Lung (tissue), 12 donors: Measurements from ENCODE around the gene CYTH1. TPM values are rescaled to one million over a fixed set of nuclear protein-coding genes. Genes with fewer than 3 reads are reported as not detected.

Source experiments
- ATAC-seq: fragments of 200-7000 bp; cut with Tn5 transposase; one replicate; pipeline ENCODE4 v1.9.1; 2020; ENCODE audit warnings: moderate number of reproducible peaks; ENCODE audit not compliant: insufficient read depth, low FRiP score
- DNase-seq, 3 donors: peaks; one replicate each; pipeline ENCODE4 v3.0.0-alpha.2; 2013 to 2017
- H3K27ac ChIP-seq, 2 donors: one replicate each; pipeline ENCODE4 v1.5.1; 2013; ENCODE audit warnings: mild to moderate bottlenecking in 2 of 2, moderate library complexity in 2 of 2, control low read depth in 1 of 2, inconsistent platforms in 1 of 2, low read depth in 1 of 2, low read length in 1 of 2
- H3K27me3 ChIP-seq, 3 donors: one replicate each; pipeline ENCODE4 v1.5.1; 2013; ENCODE audit warnings: low read length in 2 of 3; ENCODE audit not compliant: control insufficient read depth in 3 of 3, insufficient read depth in 3 of 3
- H3K36me3 ChIP-seq, 4 donors: one replicate each; pipeline ENCODE4 v1.5.1; 2013; ENCODE audit warnings: low read length in 4 of 4, mild to moderate bottlenecking in 1 of 4, moderate library complexity in 1 of 4; ENCODE audit not compliant: control insufficient read depth in 4 of 4, insufficient read depth in 4 of 4
- H3K4me1 ChIP-seq, 5 donors: one replicate each; pipeline ENCODE4 v1.5.1; 2013; ENCODE audit warnings: low read length in 5 of 5, mild to moderate bottlenecking in 2 of 5, moderate library complexity in 1 of 5; ENCODE audit not compliant: control insufficient read depth in 5 of 5, insufficient read depth in 5 of 5
- H3K4me3 ChIP-seq: one replicate; pipeline ENCODE4 v1.5.1; 2013; ENCODE audit warnings: mild to moderate bottlenecking, control low read depth, moderate library complexity
- H3K9ac ChIP-seq, 2 donors: one replicate each; pipeline ENCODE4 v1.5.1; 2013; ENCODE audit warnings: low read length in 2 of 2, control low read depth in 1 of 2; ENCODE audit not compliant: insufficient read depth in 1 of 2
- H3K9me3 ChIP-seq, 4 donors: one replicate each; pipeline ENCODE4 v1.5.1; 2013; ENCODE audit warnings: low read length in 3 of 4, mild to moderate bottlenecking in 1 of 4, moderate library complexity in 1 of 4; ENCODE audit not compliant: control insufficient read depth in 4 of 4, insufficient read depth in 3 of 4
- WGBS, 2 donors: extraction: QIAGEN DNeasy Blood & Tissue Kit; methylation state at CpG; one replicate each; pipeline ENCODE4 v1.1.7; 2013; 5-methylcytosine and 5-hydroxymethylcytosine counted together
- polyA plus RNA-seq, 2 donors: library from polyadenylated mRNA; stranded (reverse); fragments of 200-250 nt; gene quantifications; one replicate each; pipeline ENCODE4 v1.2.1, GENCODE V29; 2013
- total RNA-seq, 2 donors: library from RNA; depleted of rRNA in 1 of 2; stranded (reverse); fragments of >200 nt in 1 of 2; gene quantifications; one replicate each; pipeline ENCODE4 v1.2.1, GENCODE V29; 2014 to 2021
- TF ChIP-seq, protein P1 (sequence below): IDR thresholded peaks from 2 replicates; pipeline ENCODE4 v1.5.1; 2012; ENCODE audit warnings: mild to moderate bottlenecking; ENCODE audit errors: control extremely low read depth, extremely low read depth
- donor health status: control.
- donor health status: control.
- donor health status: Bipolar disorder and iron deficiency.
- donor health status: healthy.
- donor health status: DM: yes; HTN: yes; CAD: no.

CYTH1 gene
- total and polyA plus RNA-seq, 4 donors, result 50.5 to 97.2 (median 76.0) TPM

DNA sequence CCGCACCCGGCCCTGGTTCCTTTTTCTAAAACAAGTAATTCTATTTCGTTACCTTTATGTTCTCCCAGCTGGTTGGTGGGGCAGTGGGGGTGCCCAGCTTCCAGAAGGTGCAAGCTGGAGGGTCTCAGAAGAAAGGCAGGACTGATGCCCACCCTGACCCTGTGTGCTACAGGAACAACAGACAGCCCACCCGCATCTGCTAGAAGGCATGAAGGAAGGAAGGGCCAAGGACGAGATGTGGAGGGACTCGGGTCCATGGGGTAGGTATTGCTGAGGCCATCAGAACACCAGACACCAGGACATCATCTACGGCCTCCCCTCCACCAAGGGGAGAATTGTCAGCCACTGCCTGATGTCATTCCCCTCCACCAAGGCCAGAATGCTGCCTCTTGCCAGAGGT lies 6.4 kb upstream of the CYTH1 start:
- Histone ChIP-seq H3K4me1 (peaks cover 2 to 42% (median 30%) of the 10 kb centered on the region in 5 donors), H3K4me3 (no peak overlapping the region), H3K27ac (no peak overlapping the region), H3K9me3 (no peaks in the 10 kb centered on the region), H3K27me3 (no peaks in the 10 kb centered on the region), H3K9ac (no peak overlapping the region), H3K36me3 (peaks cover 0 to 4% (median 2%) of the 10 kb centered on the region in 4 donors)
- DNase-seq, result no peak
- ATAC-seq, result no peak
- WGBS, 2 donors, result 86 to 97% methylated on average over 7 of the region's 7 CpGs
- TF ChIP-seq, protein P1, sequence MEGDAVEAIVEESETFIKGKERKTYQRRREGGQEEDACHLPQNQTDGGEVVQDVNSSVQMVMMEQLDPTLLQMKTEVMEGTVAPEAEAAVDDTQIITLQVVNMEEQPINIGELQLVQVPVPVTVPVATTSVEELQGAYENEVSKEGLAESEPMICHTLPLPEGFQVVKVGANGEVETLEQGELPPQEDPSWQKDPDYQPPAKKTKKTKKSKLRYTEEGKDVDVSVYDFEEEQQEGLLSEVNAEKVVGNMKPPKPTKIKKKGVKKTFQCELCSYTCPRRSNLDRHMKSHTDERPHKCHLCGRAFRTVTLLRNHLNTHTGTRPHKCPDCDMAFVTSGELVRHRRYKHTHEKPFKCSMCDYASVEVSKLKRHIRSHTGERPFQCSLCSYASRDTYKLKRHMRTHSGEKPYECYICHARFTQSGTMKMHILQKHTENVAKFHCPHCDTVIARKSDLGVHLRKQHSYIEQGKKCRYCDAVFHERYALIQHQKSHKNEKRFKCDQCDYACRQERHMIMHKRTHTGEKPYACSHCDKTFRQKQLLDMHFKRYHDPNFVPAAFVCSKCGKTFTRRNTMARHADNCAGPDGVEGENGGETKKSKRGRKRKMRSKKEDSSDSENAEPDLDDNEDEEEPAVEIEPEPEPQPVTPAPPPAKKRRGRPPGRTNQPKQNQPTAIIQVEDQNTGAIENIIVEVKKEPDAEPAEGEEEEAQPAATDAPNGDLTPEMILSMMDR, result no peak

DNA sequence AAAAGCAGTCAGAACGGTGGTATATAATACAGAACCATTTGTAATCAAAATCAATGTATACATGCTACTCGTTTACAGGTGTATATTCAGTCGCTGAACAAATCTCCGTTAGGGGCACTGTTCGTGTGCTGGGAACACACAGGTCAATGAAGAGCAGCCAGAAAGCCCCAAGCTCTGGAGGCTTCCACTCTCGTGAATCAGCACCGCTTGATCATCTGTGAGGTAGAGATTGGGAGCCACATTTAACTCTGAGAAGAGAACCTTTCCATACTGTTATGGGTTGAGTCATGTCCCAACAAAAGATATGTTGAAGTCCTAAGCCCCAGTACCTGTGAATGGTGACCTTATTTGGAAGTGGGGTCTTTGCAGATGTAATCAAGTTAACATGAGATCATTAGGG lies 5.4 kb upstream of the CYTH1 start:
- Histone ChIP-seq H3K27me3 (no peaks in the 10 kb centered on the region), H3K27ac (no peak overlapping the region), H3K9me3 (no peaks in the 10 kb centered on the region), H3K36me3 (peaks cover 0 to 1% (median 0%) of the 10 kb centered on the region in 4 donors), H3K9ac (no peak overlapping the region), H3K4me3 (no peak overlapping the region), H3K4me1 (peaks cover 3 to 41% (median 30%) of the 10 kb centered on the region in 5 donors)
- DNase-seq (no peak), ATAC-seq (no peak)
- TF ChIP-seq, protein P1, result no peak
- WGBS, 2 donors, result 92 to 95% methylated on average over 7 of the region's 7 CpGs

DNA sequence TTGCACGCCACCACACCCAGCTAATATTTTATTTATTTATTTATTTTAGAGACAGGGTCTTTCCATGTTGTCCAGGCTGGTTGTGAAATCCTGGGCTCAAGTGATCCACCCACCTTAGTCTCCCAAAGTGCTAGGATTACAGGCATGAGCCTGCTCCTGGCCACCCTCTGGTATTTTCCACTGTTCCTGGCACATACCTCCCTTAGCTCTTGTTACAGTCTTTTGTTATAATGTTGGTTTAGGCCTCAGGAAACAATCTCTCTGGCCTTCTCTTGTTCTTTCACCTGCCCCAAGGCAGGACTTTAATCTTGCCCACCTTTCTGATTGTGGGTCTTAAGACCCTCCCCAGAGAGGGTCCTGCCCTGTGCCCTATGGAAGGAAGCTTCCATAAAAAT lies 3.6 kb upstream of the CYTH1 start:
- 88 to 93% methylated on average over 1 of the region's 1 CpG for WGBS, 2 donors
- no peak for ATAC-seq
- Histone ChIP-seq H3K27me3 (no peaks in the 10 kb centered on the region), H3K9ac (no peak overlapping the region), H3K4me3 (no peak overlapping the region), H3K4me1 (peaks cover 0 to 24% (median 16%) of the 10 kb centered on the region in 5 donors), H3K9me3 (no peaks in the 10 kb centered on the region), H3K27ac (no peak overlapping the region), H3K36me3 (peaks cover 0 to 1% (median 0%) of the 10 kb centered on the region in 4 donors)
- no peak for DNase-seq
- TF ChIP-seq, protein P1, result no peak
